ENCODE data around the gene CNPY1. TPM values are rescaled to one million over a fixed set of nuclear protein-coding genes. Genes with fewer than 3 reads are reported as not detected.

Gene CNPY1
- polyA plus RNA-seq, 2 of the 4 experiments (the other 2 are of a cell fraction), result not detected

GRCh38 chr7:155586843-155587440, 40.6 kb upstream of the CNPY1 start:
- no peak overlapping the region for H3K27ac ChIP-seq
- FAIRE-seq, result no peak
- no peaks in the 10 kb centered on the region for H3K9me3 ChIP-seq
- ATAC-seq, result no peak
- ChIA-PET CTCF (interaction anchor here (1.5 kb wide), 2 partner anchors 12 kb away, joined by 4 to 5 read pairs; no protein-coding TSS in a partner anchor), POLR2A (no interaction called here)
- H3K4me1 ChIP-seq, result peaks cover 15% of the 10 kb centered on the region
- no peak overlapping the region for H3K4me3 ChIP-seq
- H3K4me2 ChIP-seq, result no peak overlapping the region
- DNase-seq (ENCODE audit: low read depth in 1 of 2, low spot score in 1 of 2), result no peak
- TF ChIP-seq POLR2A (IDR thresholded peaks at IDR 0.05; ENCODE audit: low read length) (no peak), JUN (IDR thresholded peaks at IDR 0.05) (no peak), RFX5 (IDR thresholded peaks at IDR 0.05) (no peak), SREBF2 (IDR thresholded peaks at IDR 0.05) (no peak), ZFP36 (IDR thresholded peaks at IDR 0.05; ENCODE audit: borderline replicate concordance, partially characterized antibody) (no peak), EHMT2 (IDR thresholded peaks at IDR 0.05; ENCODE audit: low read depth) (no peak), HOXB5 (CRISPR knock-in tag; IDR thresholded peaks at IDR 0.05) (no peak), REST (IDR thresholded peaks at IDR 0.05) (no peak), ESRRA (IDR thresholded peaks at IDR 0.05; ENCODE audit: borderline replicate concordance, low read length) (no peak), MAFK (IDR thresholded peaks at IDR 0.05; ENCODE audit: partially characterized antibody) (no peak), ZNF302 (CRISPR knock-in tag; IDR thresholded peaks at IDR 0.05) (no peak), POLR2AphosphoS2 (conservative IDR thresholded peaks at IDR 0.05; ENCODE audit: low read length) (no peak), ELK1 (IDR thresholded peaks at IDR 0.05; ENCODE audit: low read depth, low read length) (no peak), SMC3 (IDR thresholded peaks at IDR 0.05) (no peak)
- 64% methylated on average over 13 of the region's 14 CpGs for WGBS (ENCODE audit: missing lambda C conversion rate)

- no peak for DNase-seq (ENCODE audit: low read depth in 1 of 2, low spot score in 1 of 2)
- Histone ChIP-seq H3K9me3 (no peaks in the 10 kb centered on the region), H3K4me3 (no peak overlapping the region), H3K4me2 (no peak overlapping the region), H3K4me1 (peaks cover 7% of the 10 kb centered on the region; the same call in 2 of the 3 replicates), H3K27ac (no peak overlapping the region)
- POLR2A ChIA-PET, result no interaction called here
- no peak for FAIRE-seq
- ATAC-seq, result no peak
- no peak for TF ChIP-seq ZNF302 (CRISPR knock-in tag; IDR thresholded peaks at IDR 0.05)
- no peak for TF ChIP-seq RFX5 (IDR thresholded peaks at IDR 0.05)
- no peak for TF ChIP-seq RNF2 (IDR thresholded peaks at IDR 0.05; ENCODE audit: borderline replicate concordance, low read depth)
- TF ChIP-seq BCL3 (IDR thresholded peaks at IDR 0.05), result no peak
- TF ChIP-seq MAFK (IDR thresholded peaks at IDR 0.05; ENCODE audit: partially characterized antibody), result no peak
- TF ChIP-seq POLR2A (IDR thresholded peaks at IDR 0.05; ENCODE audit: low read length), result no peak
- no peak for TF ChIP-seq KDM1A (IDR thresholded peaks at IDR 0.05; ENCODE audit: low read depth)
- CTCF ChIA-PET, result interaction anchor here (0.8 to 1.5 kb wide), 3 partner anchors 11 to 152 kb away, joined by 3 to 5 read pairs (median 3); no protein-coding TSS in a partner anchor
- 70% methylated on average over 6 of the region's 6 CpGs for WGBS (ENCODE audit: missing lambda C conversion rate)
Observed at GRCh38 chr7:155585951-155586350, 39.6 kb upstream of the CNPY1 start.
